Endothelial cell (in vitro differentiated cells): Measurements from ENCODE around the gene TMEM179. TPM values are rescaled to one million over a fixed set of nuclear protein-coding genes. Genes with fewer than 3 reads are reported as not detected.

ENCODE experiments used
- DNase-seq: peaks from one replicate; pipeline ENCODE4 v3.0.0; 2021; ENCODE audit warnings: low spot score
- H3K27ac Mint-ChIP-seq: one replicate; pipeline ENCODE4 v1.8.0; 2021; ENCODE audit warnings: mixed read lengths, inconsistent platforms; ENCODE audit not compliant: unreplicated experiment
- H3K27me3 Mint-ChIP-seq: one replicate; pipeline ENCODE4 v1.8.0; 2021; ENCODE audit warnings: mild to moderate bottlenecking, moderate library complexity, mixed read lengths, inconsistent platforms; ENCODE audit not compliant: unreplicated experiment
- H3K36me3 Mint-ChIP-seq: one replicate; pipeline ENCODE4 v1.8.0; 2021; ENCODE audit warnings: mild to moderate bottlenecking, low read depth, mixed read lengths, inconsistent platforms; ENCODE audit not compliant: unreplicated experiment
- H3K4me1 Mint-ChIP-seq: one replicate; pipeline ENCODE4 v1.8.0; 2021; ENCODE audit warnings: mild to moderate bottlenecking, mixed read lengths, inconsistent platforms; ENCODE audit not compliant: unreplicated experiment
- H3K4me3 Mint-ChIP-seq: one replicate; pipeline ENCODE4 v1.8.0; 2021; ENCODE audit warnings: mild to moderate bottlenecking, mixed read lengths, inconsistent platforms; ENCODE audit not compliant: unreplicated experiment
- H3K9me3 Mint-ChIP-seq: one replicate; pipeline ENCODE4 v1.8.0; 2021; ENCODE audit warnings: mixed read lengths, inconsistent platforms; ENCODE audit not compliant: unreplicated experiment
- total RNA-seq: library from RNA; stranded (reverse); fragmentation: NEBNext Ultra II Directional; extraction: Animal tissue kit (Norgen Biotek cat#: 25700); gene quantifications from one replicate; pipeline ENCODE4 v1.2.1, GENCODE V29; 2021; ENCODE audit not compliant: unreplicated experiment
- TF ChIP-seq, protein P1 (sequence below): fragments of 200-600 bp; sonication (generic); IDR thresholded peaks from one replicate; pipeline ENCODE4 v1.5.0; 2021; ENCODE audit warnings: antibody characterized with exemption; ENCODE audit not compliant: unreplicated experiment

Gene TMEM179
- total RNA-seq, 1 donor from 2014 or later: 0.54 TPM

- no peak for DNase-seq
- Mint-ChIP-seq H3K4me3 (no peak overlapping the region), H3K27me3 (peaks cover 8% of the 10 kb centered on the region), H3K36me3 (no peaks in the 10 kb centered on the region), H3K27ac (no peak overlapping the region), H3K9me3 (no peaks in the 10 kb centered on the region), H3K4me1 (no peaks in the 10 kb centered on the region)
- TF ChIP-seq, protein P1, sequence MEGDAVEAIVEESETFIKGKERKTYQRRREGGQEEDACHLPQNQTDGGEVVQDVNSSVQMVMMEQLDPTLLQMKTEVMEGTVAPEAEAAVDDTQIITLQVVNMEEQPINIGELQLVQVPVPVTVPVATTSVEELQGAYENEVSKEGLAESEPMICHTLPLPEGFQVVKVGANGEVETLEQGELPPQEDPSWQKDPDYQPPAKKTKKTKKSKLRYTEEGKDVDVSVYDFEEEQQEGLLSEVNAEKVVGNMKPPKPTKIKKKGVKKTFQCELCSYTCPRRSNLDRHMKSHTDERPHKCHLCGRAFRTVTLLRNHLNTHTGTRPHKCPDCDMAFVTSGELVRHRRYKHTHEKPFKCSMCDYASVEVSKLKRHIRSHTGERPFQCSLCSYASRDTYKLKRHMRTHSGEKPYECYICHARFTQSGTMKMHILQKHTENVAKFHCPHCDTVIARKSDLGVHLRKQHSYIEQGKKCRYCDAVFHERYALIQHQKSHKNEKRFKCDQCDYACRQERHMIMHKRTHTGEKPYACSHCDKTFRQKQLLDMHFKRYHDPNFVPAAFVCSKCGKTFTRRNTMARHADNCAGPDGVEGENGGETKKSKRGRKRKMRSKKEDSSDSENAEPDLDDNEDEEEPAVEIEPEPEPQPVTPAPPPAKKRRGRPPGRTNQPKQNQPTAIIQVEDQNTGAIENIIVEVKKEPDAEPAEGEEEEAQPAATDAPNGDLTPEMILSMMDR: no peak
Measured at GRCh38 chr14:104558231-104559027, 46.1 kb downstream of the TMEM179 start.

GRCh38 chr14:104557766-104558165 is 46.8 kb downstream of the TMEM179 start:
- no peak for DNase-seq
- Mint-ChIP-seq H3K27me3 (peaks cover 10% of the 10 kb centered on the region), H3K4me3 (no peak overlapping the region), H3K9me3 (no peaks in the 10 kb centered on the region), H3K36me3 (no peaks in the 10 kb centered on the region), H3K27ac (no peak overlapping the region), H3K4me1 (no peaks in the 10 kb centered on the region)
- TF ChIP-seq, protein P1: no peak

GRCh38 chr14:104557086-104557485 is 47.5 kb downstream of the TMEM179 start:
- TF ChIP-seq, protein P1: no peak
- Mint-ChIP-seq H3K9me3 (no peaks in the 10 kb centered on the region), H3K4me3 (no peak overlapping the region), H3K27me3 (peaks cover 10% of the 10 kb centered on the region), H3K4me1 (no peaks in the 10 kb centered on the region), H3K36me3 (no peaks in the 10 kb centered on the region), H3K27ac (no peak overlapping the region)
- no peak for DNase-seq

- H3K27ac Mint-ChIP-seq: no peak overlapping the region
- TF ChIP-seq, protein P1: no peak
- no peak for DNase-seq
- H3K4me3 Mint-ChIP-seq: no peak overlapping the region
- H3K36me3 Mint-ChIP-seq: no peaks in the 10 kb centered on the region
- H3K9me3 Mint-ChIP-seq: no peaks in the 10 kb centered on the region
- peaks cover 7% of the 10 kb centered on the region for H3K27me3 Mint-ChIP-seq
- H3K4me1 Mint-ChIP-seq: no peaks in the 10 kb centered on the region
Measured at GRCh38 chr14:104556256-104557021, 48.1 kb downstream of the TMEM179 start.
